IMR-90 (cell line): ENCODE measurements around the gene TRPC4. TPM values are rescaled to one million over a fixed set of nuclear protein-coding genes. Genes with fewer than 3 reads are reported as not detected.
A peak's percentile ranks its signal among the peaks of the same experiment; 100 is the strongest.

Experiments used
- ATAC-seq: fragments of 200-7000 bp; cut with Tn5 transposase; 2 replicates; pipeline ENCODE4 v1.9.1; 2020; ENCODE audit warnings: low read depth, mild to moderate bottlenecking, moderate library complexity
- BruUV-seq: library from RNA; stranded (reverse); fragments of 400-500 nt; replicated peaks from 2 replicates; lab custom pipeline; 2021; lab: Mats Ljungman, UMichigan
- CTCF ChIA-PET: fragments of 300-600 bp; formaldehyde crosslinking; extraction: SDS; loops from one replicate; lab custom pipeline; 2021; ENCODE audit warnings: antibody characterized with exemption; lab: Yijun Ruan, JAX
- POLR2A ChIA-PET: fragments of 300-600 bp; sonication (Branson Sonifier 250); formaldehyde crosslinking; loops from one replicate; lab custom pipeline; 2022; ENCODE audit warnings: antibody characterized with exemption; ENCODE audit not compliant: unreplicated experiment; lab: Charles Lee
- DNase-seq: peaks from one replicate; pipeline ENCODE4 v3.0.0; 2013
- H2AFZ ChIP-seq: replicated peaks from 2 replicates; pipeline ENCODE3; 2013; ENCODE audit warnings: low read length, mild to moderate bottlenecking; ENCODE audit not compliant: poor library complexity
- H2AK5ac ChIP-seq: 2 replicates; pipeline ENCODE4 v1.6.1; 2013; ENCODE audit warnings: low read depth, low read length, inconsistent platforms
- H2AK9ac ChIP-seq: replicated peaks from 2 replicates; pipeline ENCODE3; 2013; ENCODE audit warnings: mild to moderate bottlenecking, low read depth, low read length, moderate library complexity; ENCODE audit not compliant: poor library complexity
- H2BK120ac ChIP-seq: 2 replicates; pipeline ENCODE4 v1.6.1; 2013; ENCODE audit warnings: low read depth, low read length, inconsistent platforms
- H2BK15ac ChIP-seq: 3 replicates; pipeline ENCODE4 v1.6.1; 2013; ENCODE audit warnings: low read depth, low read length, inconsistent platforms
- H2BK20ac ChIP-seq: 2 replicates; pipeline ENCODE4 v1.6.1; 2013; ENCODE audit warnings: low read depth, mild to moderate bottlenecking, inconsistent platforms, low read length, moderate library complexity
- H2BK5ac ChIP-seq: 2 replicates; pipeline ENCODE4 v1.6.1; 2013; ENCODE audit warnings: mild to moderate bottlenecking, low read depth, low read length, inconsistent platforms; ENCODE audit not compliant: poor library complexity, severe bottlenecking
- H3K14ac ChIP-seq: replicated peaks from 2 replicates; pipeline ENCODE4 v1.6.1; 2013; ENCODE audit warnings: low read depth, low read length, inconsistent platforms
- H3K18ac ChIP-seq: 2 replicates; pipeline ENCODE4 v1.6.1; 2013; ENCODE audit warnings: low read depth, low read length, control low read depth
- H3K23ac ChIP-seq: 2 replicates; pipeline ENCODE4 v1.6.1; 2013; ENCODE audit warnings: low read depth, low read length, inconsistent platforms
- H3K27ac ChIP-seq: 2 replicates; pipeline ENCODE4 v1.5.1; 2013; ENCODE audit warnings: mild to moderate bottlenecking, control low read depth, low read length; ENCODE audit not compliant: insufficient read depth
- H3K27me3 ChIP-seq: 2 replicates; pipeline ENCODE4 v1.6.1; 2013; ENCODE audit warnings: low read length; ENCODE audit not compliant: control insufficient read depth, insufficient read depth
- H3K36me3 ChIP-seq: 2 replicates; pipeline ENCODE4 v1.6.1; 2013; ENCODE audit warnings: low read length, mixed read lengths; ENCODE audit not compliant: control insufficient read depth, insufficient read depth
- H3K4ac ChIP-seq: 2 replicates; pipeline ENCODE4 v1.6.1; 2013; ENCODE audit warnings: low read depth, low read length, inconsistent platforms
- H3K4me1 ChIP-seq: 2 replicates; pipeline ENCODE4 v1.6.1; 2013; ENCODE audit warnings: low read length, mixed read lengths; ENCODE audit not compliant: control insufficient read depth, insufficient read depth
- H3K4me2 ChIP-seq: 2 replicates; pipeline ENCODE4 v1.6.1; 2013; ENCODE audit warnings: low read depth, mild to moderate bottlenecking, control low read depth, low read length, moderate library complexity
- H3K4me3 ChIP-seq: 2 replicates; pipeline ENCODE4 v1.5.1; 2013; ENCODE audit warnings: low read depth, mild to moderate bottlenecking, control low read depth, low read length, moderate library complexity; ENCODE audit not compliant: insufficient read depth
- H3K56ac ChIP-seq: 2 replicates; pipeline ENCODE4 v1.6.1; 2013; ENCODE audit warnings: low read length, inconsistent platforms; ENCODE audit not compliant: insufficient read depth; ENCODE audit errors: extremely low read depth
- H3K79me1 ChIP-seq, 2 experiments: 2 replicates each; pipeline ENCODE4 v1.6.1; 2013; ENCODE audit warnings: low read length in 2 of 2, inconsistent platforms in 1 of 2, low read depth in 1 of 2
- H3K9ac ChIP-seq: 2 replicates; pipeline ENCODE4 v1.6.1; 2013; ENCODE audit warnings: low read depth, low read length, control low read depth
- H3K9me1 ChIP-seq: 2 replicates; pipeline ENCODE4 v1.6.1; 2013; ENCODE audit warnings: low read length, inconsistent platforms; ENCODE audit not compliant: insufficient read depth
- H3K9me3 ChIP-seq: 2 replicates; pipeline ENCODE4 v1.6.1; 2013; ENCODE audit warnings: low read length; ENCODE audit not compliant: control insufficient read depth, insufficient read depth
- H4K20me1 ChIP-seq: 2 replicates; pipeline ENCODE4 v1.6.1; 2013; ENCODE audit warnings: low read length, inconsistent platforms; ENCODE audit not compliant: insufficient read depth
- H4K5ac ChIP-seq: 2 replicates; pipeline ENCODE4 v1.6.1; 2013; ENCODE audit warnings: mild to moderate bottlenecking, low read depth, low read length, control low read depth
- H4K8ac ChIP-seq, 2 experiments: 2 replicates each; pipeline ENCODE4 v1.6.1; 2013; ENCODE audit warnings: low read depth in 2 of 2, low read length in 2 of 2, control low read depth in 1 of 2, inconsistent platforms in 1 of 2
- H4K91ac ChIP-seq: 2 replicates; pipeline ENCODE4 v1.6.1; 2013; ENCODE audit warnings: low read depth, low read length, inconsistent platforms; ENCODE audit not compliant: insufficient read depth
- BHLHE40 ChIP-seq: fragments of 150-350 bp; IDR thresholded peaks from 2 replicates; pipeline ENCODE4 v1.6.1; 2016; ENCODE audit warnings: mild to moderate bottlenecking, low read depth, low read length
- CEBPB ChIP-seq: IDR thresholded peaks from 2 replicates; pipeline ENCODE4 v1.6.1; 2012; ENCODE audit warnings: low read depth, low read length, improper control_type of control experiment
- MAFK ChIP-seq: IDR thresholded peaks from 2 replicates; pipeline ENCODE4 v1.6.1; 2012; ENCODE audit warnings: low read depth, low read length, improper control_type of control experiment
- MXI1 ChIP-seq: IDR thresholded peaks from 2 replicates; pipeline ENCODE4 v1.6.1; 2012; ENCODE audit warnings: low read depth, mild to moderate bottlenecking, low read length, moderate library complexity, borderline replicate concordance
- NFE2L2 ChIP-seq: fragments of 150-350 bp; IDR thresholded peaks from 2 replicates; pipeline ENCODE4 v1.6.1; 2016; ENCODE audit warnings: low read depth, mild to moderate bottlenecking, low read length
- POLR2A ChIP-seq: IDR thresholded peaks from 2 replicates; pipeline ENCODE4 v1.6.1; 2012; ENCODE audit warnings: mild to moderate bottlenecking, low read depth, low read length
- RFX5 ChIP-seq: IDR thresholded peaks from 2 replicates; pipeline ENCODE4 v1.8.0; 2012; ENCODE audit warnings: low read depth, mild to moderate bottlenecking, low read length, moderate library complexity
- SMC3 ChIP-seq: fragments of 150-350 bp; IDR thresholded peaks from 2 replicates; pipeline ENCODE4 v1.6.1; 2016; ENCODE audit warnings: low read depth, mild to moderate bottlenecking, antibody characterized with exemption, low read length, moderate library complexity
- WGBS, 2 experiments: methylation state at CpG; one replicate each; pipeline versions ENCODE4 v1.1.5 to v1.1.7; 2013; ENCODE audit warnings: missing lambda C conversion rate in 2 of 2; ENCODE audit not compliant: insufficient read length in 1 of 2; ENCODE audit errors: extremely low coverage in 2 of 2; 5-methylcytosine and 5-hydroxymethylcytosine counted together
- dilution Hi-C: fragments of 300-500 bp; cut with HindIII; formaldehyde crosslinking; loops from one replicate; pipeline ENCODE4 v1.14.3; 2018; ENCODE audit warnings: low sequenced_read_pairs; ENCODE audit not compliant: unreplicated experiment
- in situ Hi-C: fragments of 300-500 bp; cut with MboI; formaldehyde crosslinking; loops from 3 replicates; pipeline ENCODE4 v1.14.3; 2019; ENCODE audit warnings: low sequenced_read_pairs, inconsistent platforms, mixed read lengths
- intact Hi-C: fragments of 100-400 bp; cut with micrococcal nuclease; formaldehyde crosslinking; loops from 2 replicates; pipeline ENCODE4 v1.10.0; 2022
- polyA plus RNA-seq, 3 experiments: library from polyadenylated mRNA; depleted of rRNA; stranded (reverse); fragments of >200 nt; gene quantifications; 2 replicates each; pipeline ENCODE4 v1.2.3, GENCODE V29; 2012; ENCODE audit warnings: low replicate concordance in 1 of 3
- total RNA-seq: library from RNA; depleted of rRNA; stranded (reverse); fragments of >200 nt; gene quantifications from 2 replicates; pipeline ENCODE4 v1.2.3, GENCODE V29; 2012
- TF ChIP-seq, protein P1 (sequence below): fragments of 150-350 bp; IDR thresholded peaks from 2 replicates; pipeline ENCODE4 v1.6.1; 2016; ENCODE audit warnings: low read depth, mild to moderate bottlenecking, low read length, moderate library complexity, borderline replicate concordance

TRPC4 gene
- total and polyA plus RNA-seq, 2 of the 4 experiments (the other 2 are of a cell fraction) = 1.9 to 5.2 TPM

DNA sequence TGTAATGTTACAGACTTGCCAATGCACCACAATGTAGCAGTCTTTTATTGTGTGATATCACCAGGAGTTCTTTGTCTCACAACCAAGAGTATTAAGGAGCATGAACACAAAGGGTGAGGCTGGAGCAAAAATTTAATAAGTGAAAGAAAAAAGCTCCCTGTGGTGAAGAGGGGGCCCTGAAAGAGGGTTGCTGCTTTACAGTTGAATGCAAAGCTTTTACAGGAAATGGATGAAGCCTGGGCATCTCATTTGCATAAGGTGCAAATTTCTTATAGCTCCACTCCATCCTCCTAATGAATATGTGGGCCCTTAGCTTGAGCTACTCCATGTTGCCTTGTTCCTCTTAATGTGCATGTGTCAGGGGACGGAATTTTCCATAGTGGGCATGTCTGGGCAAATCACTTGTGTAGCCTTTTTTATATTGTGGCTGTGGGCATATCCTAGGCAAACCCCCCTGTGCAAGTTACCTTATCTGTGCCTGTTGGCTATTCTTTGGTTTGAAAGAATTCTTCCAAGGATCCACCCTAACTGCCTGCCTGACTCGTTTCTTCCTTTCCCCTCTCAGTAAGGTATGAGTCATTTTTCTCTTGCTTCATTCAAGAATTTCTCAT lies 45.3 kb upstream of the TRPC4 start:
- Histone ChIP-seq H3K23ac (no peak overlapping the region), H3K14ac (no peak overlapping the region), H3K4me2 (no peak overlapping the region), H3K56ac (no peak overlapping the region), H4K5ac (no peak overlapping the region), H4K91ac (no peak overlapping the region), H3K36me3 (no peaks in the 10 kb centered on the region; the same call in 1 of the 2 replicates), H3K79me1 (no peaks in the 10 kb centered on the region), H3K4ac (no peak overlapping the region), H4K20me1 (no peaks in the 10 kb centered on the region), H3K4me1 (no peaks in the 10 kb centered on the region), H2AFZ (no peak overlapping the region), H2AK5ac (no peak overlapping the region), H3K9me3 (peaks cover 4% of the 10 kb centered on the region; the same call in 1 of the 2 replicates), H2BK15ac (no peak overlapping the region), H2BK120ac (no peak overlapping the region), H3K9ac (no peak overlapping the region), H3K27me3 (no peaks in the 10 kb centered on the region), H3K4me3 (no peak overlapping the region), H2AK9ac (no peak overlapping the region), H2BK20ac (no peak overlapping the region), H2BK5ac (no peak overlapping the region), H3K9me1 (no peaks in the 10 kb centered on the region), H3K18ac (no peak overlapping the region), H4K8ac (no peak overlapping the region), H3K27ac (no peak overlapping the region)
- POLR2A ChIA-PET = no interaction called here
- ATAC-seq (no peak), DNase-seq (peak; percentile 11)
- intact Hi-C loops (no loop called here), dilution Hi-C loops (no loop called here), in situ Hi-C loops (no loop called here)
- WGBS, 2 experiments = no CpG with 5 or more reads among the region's 2 CpGs
- no TSS peak for BruUV-seq
- CTCF ChIA-PET = interaction anchor here (1.1 kb wide), 1 partner anchor 13 kb away, joined by 3 read pairs; no protein-coding TSS in a partner anchor
- no peak for TF ChIP-seq SMC3
- no peak for TF ChIP-seq BHLHE40
- no peak for TF ChIP-seq MXI1
- TF ChIP-seq CEBPB = peak; percentile 46; the same call in 1 of the 2 replicates
- no peak for TF ChIP-seq RFX5
- TF ChIP-seq, protein P1, sequence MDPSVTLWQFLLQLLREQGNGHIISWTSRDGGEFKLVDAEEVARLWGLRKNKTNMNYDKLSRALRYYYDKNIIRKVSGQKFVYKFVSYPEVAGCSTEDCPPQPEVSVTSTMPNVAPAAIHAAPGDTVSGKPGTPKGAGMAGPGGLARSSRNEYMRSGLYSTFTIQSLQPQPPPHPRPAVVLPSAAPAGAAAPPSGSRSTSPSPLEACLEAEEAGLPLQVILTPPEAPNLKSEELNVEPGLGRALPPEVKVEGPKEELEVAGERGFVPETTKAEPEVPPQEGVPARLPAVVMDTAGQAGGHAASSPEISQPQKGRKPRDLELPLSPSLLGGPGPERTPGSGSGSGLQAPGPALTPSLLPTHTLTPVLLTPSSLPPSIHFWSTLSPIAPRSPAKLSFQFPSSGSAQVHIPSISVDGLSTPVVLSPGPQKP = no peak
- no peak for TF ChIP-seq NFE2L2
- no peak for TF ChIP-seq MAFK
- no peak for TF ChIP-seq POLR2A
